ENCODE measurements around the gene CCNY. TPM values are rescaled to one million over a fixed set of nuclear protein-coding genes. Genes with fewer than 3 reads are reported as not detected.

The CCNY gene
- total RNA-seq, 3 donors from 2014 or later (not counting 1 experiment from before 2014, with no cell fraction given), result 71.0 to 87.2 (median 74.3) TPM

DNA sequence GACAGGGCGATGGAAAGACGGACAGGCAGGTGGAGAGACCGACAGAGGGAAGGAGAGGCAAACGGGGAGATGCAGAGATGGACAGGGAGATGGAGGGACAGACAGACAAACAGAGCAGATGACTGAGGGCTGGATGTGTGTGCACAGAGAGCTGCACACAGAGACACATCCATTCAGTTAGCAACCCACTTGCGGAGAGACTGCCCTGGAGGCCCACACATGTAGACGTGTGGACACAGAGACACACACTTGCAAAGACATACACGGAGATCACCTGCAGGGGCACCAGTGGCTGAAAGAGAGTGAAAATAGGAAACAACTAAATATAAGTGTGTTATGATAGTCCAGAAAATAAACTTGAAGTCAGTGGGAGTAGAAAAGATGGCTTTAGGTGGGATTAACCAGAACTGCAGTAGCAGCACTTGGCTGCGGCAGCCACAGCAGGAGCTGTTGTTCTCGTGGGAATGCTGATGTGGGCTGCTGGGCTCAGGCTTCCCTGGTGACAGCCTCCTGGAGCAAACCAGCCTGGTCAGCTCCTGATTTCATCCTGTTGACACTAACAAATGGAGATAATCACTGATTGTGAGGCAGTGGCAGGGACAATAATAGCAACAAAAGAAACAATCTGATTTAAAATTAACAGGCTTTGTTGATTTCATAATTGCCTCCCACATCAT lies 134.1 kb downstream of the CCNY start:
- TF ChIP-seq, protein P1, sequence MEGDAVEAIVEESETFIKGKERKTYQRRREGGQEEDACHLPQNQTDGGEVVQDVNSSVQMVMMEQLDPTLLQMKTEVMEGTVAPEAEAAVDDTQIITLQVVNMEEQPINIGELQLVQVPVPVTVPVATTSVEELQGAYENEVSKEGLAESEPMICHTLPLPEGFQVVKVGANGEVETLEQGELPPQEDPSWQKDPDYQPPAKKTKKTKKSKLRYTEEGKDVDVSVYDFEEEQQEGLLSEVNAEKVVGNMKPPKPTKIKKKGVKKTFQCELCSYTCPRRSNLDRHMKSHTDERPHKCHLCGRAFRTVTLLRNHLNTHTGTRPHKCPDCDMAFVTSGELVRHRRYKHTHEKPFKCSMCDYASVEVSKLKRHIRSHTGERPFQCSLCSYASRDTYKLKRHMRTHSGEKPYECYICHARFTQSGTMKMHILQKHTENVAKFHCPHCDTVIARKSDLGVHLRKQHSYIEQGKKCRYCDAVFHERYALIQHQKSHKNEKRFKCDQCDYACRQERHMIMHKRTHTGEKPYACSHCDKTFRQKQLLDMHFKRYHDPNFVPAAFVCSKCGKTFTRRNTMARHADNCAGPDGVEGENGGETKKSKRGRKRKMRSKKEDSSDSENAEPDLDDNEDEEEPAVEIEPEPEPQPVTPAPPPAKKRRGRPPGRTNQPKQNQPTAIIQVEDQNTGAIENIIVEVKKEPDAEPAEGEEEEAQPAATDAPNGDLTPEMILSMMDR (IDR thresholded peaks at IDR 0.05), result no peak
- Mint-ChIP-seq H3K9me3 (no peaks in the 10 kb centered on the region), H3K4me3 (no peak overlapping the region), H3K36me3 (no peaks in the 10 kb centered on the region), H3K4me1 (peaks cover 49 to 52% of the 10 kb centered on the region in 2 donors), H3K27ac (peak overlapping the region in 1 of 2 donors; percentile 43), H3K27me3 (ENCODE audit: low read depth in 2 of 2) (no peaks in the 10 kb centered on the region)
- Histone ChIP-seq H3K27me3 (ENCODE audit: control insufficient read depth, insufficient read depth, low read length) (no peaks in the 10 kb centered on the region), H3K4me3 (ENCODE audit: low read length) (no peak overlapping the region), H3K27ac (ENCODE audit: low read length) (no peak overlapping the region), H3K4me1 (ENCODE audit: control insufficient read depth, insufficient read depth, low read length) (no peaks in the 10 kb centered on the region), H3K9me3 (ENCODE audit: control insufficient read depth, insufficient read depth, low read length) (no peaks in the 10 kb centered on the region), H3K36me3 (ENCODE audit: control insufficient read depth, insufficient read depth, low read length) (no peaks in the 10 kb centered on the region)
- 97% methylated on average over 9 of the region's 9 CpGs for WGBS (ENCODE audit: insufficient coverage)
- ATAC-seq, result no peak
- intact Hi-C loops (cut with micrococcal nuclease), result no loop called here
- no peak for DNase-seq

DNA sequence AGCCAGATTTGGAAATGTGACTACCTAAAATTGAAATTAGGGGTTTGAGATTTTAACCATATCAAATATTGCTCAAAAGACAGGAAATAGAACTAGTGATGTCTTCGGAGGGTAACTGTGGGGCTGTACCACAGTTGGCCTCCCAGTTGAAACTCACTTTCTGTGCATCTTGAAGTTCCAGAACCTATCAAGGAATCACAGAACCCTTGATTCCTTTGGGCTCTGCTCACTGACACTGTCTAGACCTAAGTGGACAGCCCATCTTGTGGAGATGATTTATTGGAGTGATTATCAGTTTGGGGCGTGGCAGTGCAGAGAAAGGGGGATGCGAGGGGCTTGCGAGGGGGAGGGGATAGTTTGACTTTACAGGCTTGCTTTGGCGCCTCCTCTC lies 134.6 kb downstream of the CCNY start:
- TF ChIP-seq, protein P1 (IDR thresholded peaks at IDR 0.05), result no peak
- DNase-seq (no peak), ATAC-seq (no peak)
- no peaks in the 10 kb centered on the region for H3K36me3 ChIP-seq (ENCODE audit: control insufficient read depth, insufficient read depth, low read length)
- intact Hi-C loops (cut with micrococcal nuclease), result no loop called here
- Mint-ChIP-seq H3K9me3 (no peaks in the 10 kb centered on the region), H3K27me3 (ENCODE audit: low read depth in 2 of 2) (no peaks in the 10 kb centered on the region), H3K4me1 (peaks cover 49 to 52% of the 10 kb centered on the region in 2 donors), H3K4me3 (no peak overlapping the region), H3K27ac (peak overlapping the region in 1 of 2 donors; percentile 43), H3K36me3 (no peaks in the 10 kb centered on the region)
- H3K4me3 ChIP-seq (ENCODE audit: low read length), result no peak overlapping the region
- H3K9me3 ChIP-seq (ENCODE audit: control insufficient read depth, insufficient read depth, low read length), result no peaks in the 10 kb centered on the region
- H3K27ac ChIP-seq (ENCODE audit: low read length), result no peak overlapping the region
- 84% methylated on average over 5 of the region's 5 CpGs for WGBS (ENCODE audit: insufficient coverage)
- H3K27me3 ChIP-seq (ENCODE audit: control insufficient read depth, insufficient read depth, low read length), result no peaks in the 10 kb centered on the region
- H3K4me1 ChIP-seq (ENCODE audit: control insufficient read depth, insufficient read depth, low read length), result no peaks in the 10 kb centered on the region

DNA sequence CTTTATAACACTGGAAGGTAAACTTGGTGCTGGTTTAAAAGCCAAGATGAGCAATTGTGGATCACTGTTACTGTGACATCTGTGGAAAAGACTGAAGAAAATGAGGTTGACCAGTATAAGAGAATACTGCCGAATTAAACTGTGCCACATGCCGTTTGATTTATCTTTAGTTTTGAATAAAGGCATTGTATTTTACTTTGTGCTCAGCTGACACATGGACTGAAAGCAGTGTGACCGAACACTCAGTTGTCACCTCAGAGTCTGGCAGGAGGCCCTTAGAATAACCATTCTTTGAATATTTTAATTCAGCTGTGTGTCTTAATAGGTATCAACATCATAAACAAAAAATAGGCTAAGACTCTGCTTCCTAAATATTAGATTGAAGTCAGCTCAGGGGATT lies 135.1 kb downstream of the CCNY start:
- no peak overlapping the region for H3K4me3 ChIP-seq (ENCODE audit: low read length)
- no peak overlapping the region for H3K27ac ChIP-seq (ENCODE audit: low read length)
- no peak overlapping the region for H3K27ac Mint-ChIP-seq
- H3K27me3 Mint-ChIP-seq (ENCODE audit: low read depth in 2 of 2), result no peaks in the 10 kb centered on the region
- H3K9me3 Mint-ChIP-seq, result no peaks in the 10 kb centered on the region
- intact Hi-C loops (cut with micrococcal nuclease), result no loop called here
- DNase-seq (no peak), ATAC-seq (no peak)
- no peaks in the 10 kb centered on the region for H3K9me3 ChIP-seq (ENCODE audit: control insufficient read depth, insufficient read depth, low read length)
- 95% methylated on average over 2 of the region's 3 CpGs for WGBS (ENCODE audit: insufficient coverage)
- peaks cover 49 to 52% of the 10 kb centered on the region in 2 donors for H3K4me1 Mint-ChIP-seq
- no peaks in the 10 kb centered on the region for H3K36me3 Mint-ChIP-seq
- H3K4me1 ChIP-seq (ENCODE audit: control insufficient read depth, insufficient read depth, low read length), result no peaks in the 10 kb centered on the region
- H3K27me3 ChIP-seq (ENCODE audit: control insufficient read depth, insufficient read depth, low read length), result no peaks in the 10 kb centered on the region
- TF ChIP-seq, protein P1 (IDR thresholded peaks at IDR 0.05), result no peak
- H3K36me3 ChIP-seq (ENCODE audit: control insufficient read depth, insufficient read depth, low read length), result no peaks in the 10 kb centered on the region
- H3K4me3 Mint-ChIP-seq, result no peak overlapping the region

DNA sequence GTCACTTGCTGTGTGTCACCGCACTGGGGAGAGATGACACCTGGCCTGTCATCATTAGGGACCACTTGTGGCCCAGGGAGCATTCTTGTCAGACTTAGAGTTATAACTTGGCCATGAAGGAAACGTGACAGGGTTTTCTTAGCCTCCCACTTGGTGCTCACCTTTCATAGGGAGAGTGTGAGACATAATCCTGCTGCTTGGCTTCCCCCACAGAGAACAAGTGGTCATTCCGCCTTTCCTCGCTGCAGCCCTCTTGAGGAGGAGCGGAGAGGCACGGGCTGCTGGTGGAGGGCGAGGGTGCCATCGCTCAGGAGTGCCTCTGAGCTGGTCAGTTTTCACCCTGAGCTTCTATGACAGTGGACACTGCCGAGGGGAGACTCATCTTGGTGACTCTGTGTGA lies 143.8 kb downstream of the CCNY start:
- H3K36me3 Mint-ChIP-seq, result no peaks in the 10 kb centered on the region
- peak overlapping the region in 1 of 2 donors; percentile 74 for H3K27ac Mint-ChIP-seq
- intact Hi-C loops (cut with micrococcal nuclease), result no loop called here
- Histone ChIP-seq H3K4me1 (ENCODE audit: control insufficient read depth, insufficient read depth, low read length) (no peaks in the 10 kb centered on the region), H3K27ac (ENCODE audit: low read length) (no peak overlapping the region), H3K9me3 (ENCODE audit: control insufficient read depth, insufficient read depth, low read length) (no peaks in the 10 kb centered on the region), H3K36me3 (ENCODE audit: control insufficient read depth, insufficient read depth, low read length) (peaks cover 4% of the 10 kb centered on the region), H3K27me3 (ENCODE audit: control insufficient read depth, insufficient read depth, low read length) (no peaks in the 10 kb centered on the region), H3K4me3 (ENCODE audit: low read length) (no peak overlapping the region)
- DNase-seq (no peak), ATAC-seq (no peak)
- H3K4me3 Mint-ChIP-seq, result no peak overlapping the region
- no peaks in the 10 kb centered on the region for H3K9me3 Mint-ChIP-seq
- peaks cover 32 to 34% of the 10 kb centered on the region in 2 donors for H3K4me1 Mint-ChIP-seq
- WGBS (ENCODE audit: insufficient coverage), result 97% methylated on average over 9 of the region's 9 CpGs
- TF ChIP-seq, protein P1 (IDR thresholded peaks at IDR 0.05), result no peak
- H3K27me3 Mint-ChIP-seq (ENCODE audit: low read depth in 2 of 2), result no peaks in the 10 kb centered on the region
